Neural cell (in vitro differentiated cells): ENCODE results near the gene KCNK18.

Source experiments
- EP300 ChIP-seq: fragments of 450-650 bp; conservative IDR thresholded peaks from 2 replicates; pipeline ENCODE4 v1.6.1; 2014; ENCODE audit warnings: antibody characterized with exemption, mild to moderate bottlenecking, moderate library complexity; ENCODE audit not compliant: poor library complexity, severe bottlenecking
- POLR2AphosphoS5 ChIP-seq: IDR thresholded peaks from 2 replicates; pipeline ENCODE4 v1.6.1; 2012
- TF ChIP-seq, protein P1 (sequence below): fragments of 450-650 bp; IDR thresholded peaks from 2 replicates; pipeline ENCODE4 v1.5.1; 2014; ENCODE audit warnings: antibody characterized with exemption, mild to moderate bottlenecking, moderate library complexity; ENCODE audit not compliant: poor library complexity, severe bottlenecking

DNA sequence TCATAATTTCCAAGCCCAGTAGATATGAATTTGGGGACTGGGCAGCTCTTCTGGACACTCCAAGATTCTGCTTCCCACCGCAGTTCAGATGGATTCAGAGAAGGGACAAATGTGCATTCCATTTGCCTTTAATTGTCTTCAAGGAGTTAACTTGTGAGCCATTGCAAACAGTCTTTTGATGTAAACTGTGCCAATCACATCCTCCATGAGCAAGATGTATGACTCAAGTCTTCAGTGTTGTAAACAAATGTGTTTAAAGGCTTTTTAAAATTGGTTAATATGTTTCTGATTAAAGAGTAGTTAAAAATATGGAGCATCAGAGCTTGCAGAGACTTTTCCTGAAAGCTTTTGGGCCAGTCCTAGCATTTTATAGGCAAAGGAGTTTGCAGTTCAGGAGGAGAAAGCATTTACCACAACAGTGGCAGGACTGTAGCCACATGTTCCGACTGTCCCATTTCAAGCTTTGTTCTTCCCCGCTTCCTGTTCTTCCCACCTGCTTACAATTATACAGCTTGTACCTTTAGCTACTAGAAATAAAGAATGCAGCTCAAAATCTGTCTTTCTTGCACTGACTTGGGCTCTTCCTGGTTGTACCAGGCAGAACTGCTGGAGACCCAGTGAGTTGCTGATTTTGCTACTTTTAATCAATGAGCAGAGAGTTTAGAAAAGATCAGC lies 49.8 kb downstream of the KCNK18 start:
- TF ChIP-seq, protein P1, sequence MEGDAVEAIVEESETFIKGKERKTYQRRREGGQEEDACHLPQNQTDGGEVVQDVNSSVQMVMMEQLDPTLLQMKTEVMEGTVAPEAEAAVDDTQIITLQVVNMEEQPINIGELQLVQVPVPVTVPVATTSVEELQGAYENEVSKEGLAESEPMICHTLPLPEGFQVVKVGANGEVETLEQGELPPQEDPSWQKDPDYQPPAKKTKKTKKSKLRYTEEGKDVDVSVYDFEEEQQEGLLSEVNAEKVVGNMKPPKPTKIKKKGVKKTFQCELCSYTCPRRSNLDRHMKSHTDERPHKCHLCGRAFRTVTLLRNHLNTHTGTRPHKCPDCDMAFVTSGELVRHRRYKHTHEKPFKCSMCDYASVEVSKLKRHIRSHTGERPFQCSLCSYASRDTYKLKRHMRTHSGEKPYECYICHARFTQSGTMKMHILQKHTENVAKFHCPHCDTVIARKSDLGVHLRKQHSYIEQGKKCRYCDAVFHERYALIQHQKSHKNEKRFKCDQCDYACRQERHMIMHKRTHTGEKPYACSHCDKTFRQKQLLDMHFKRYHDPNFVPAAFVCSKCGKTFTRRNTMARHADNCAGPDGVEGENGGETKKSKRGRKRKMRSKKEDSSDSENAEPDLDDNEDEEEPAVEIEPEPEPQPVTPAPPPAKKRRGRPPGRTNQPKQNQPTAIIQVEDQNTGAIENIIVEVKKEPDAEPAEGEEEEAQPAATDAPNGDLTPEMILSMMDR = no peak
- TF ChIP-seq POLR2AphosphoS5 = no peak
- TF ChIP-seq EP300 = no peak
